HepG2 (cell line): ENCODE data around the gene NEK8. TPM values are rescaled to one million over a fixed set of nuclear protein-coding genes. Genes with fewer than 3 reads are reported as not detected.

Source experiments
- ATAC-seq: fragments of 200-7000 bp; cut with Tn5 transposase; 3 replicates; pipeline ENCODE4 v1.9.1; 2020; ENCODE audit warnings: mild to moderate bottlenecking, moderate library complexity
- BruUV-seq: library from RNA; stranded (reverse); fragments of 400-500 nt; replicated peaks from 2 replicates; lab custom pipeline; 2021; lab: Mats Ljungman, UMichigan
- CTCF ChIA-PET: fragments of 300-600 bp; formaldehyde crosslinking; extraction: SDS; loops from one replicate; lab custom pipeline; 2021; ENCODE audit warnings: low total read pairs, inconsistent platforms, low intra/inter-chr PET ratio; lab: Yijun Ruan, JAX
- POLR2A ChIA-PET: fragments of 350-600 bp; sonication (Branson Sonifier 250); formaldehyde crosslinking; loops from one replicate; lab custom pipeline; 2020; ENCODE audit warnings: antibody characterized with exemption, inconsistent platforms; lab: Yijun Ruan, JAX
- DNase-seq: peaks from one replicate; pipeline ENCODE4 v3.0.0-alpha.2; 2015; ENCODE audit warnings: low spot score
- FAIRE-seq: peaks from 3 replicates; lab custom pipeline; 2011; peaks lifted over from hg19 to GRCh38; lab: Jason Lieb, UNC
- H2AFZ ChIP-seq: one replicate; pipeline ENCODE4 v1.6.1; 2011; ENCODE audit warnings: low read length, inconsistent platforms
- H3K27ac ChIP-seq: fragments of 300-600 bp; 3 replicates; pipeline ENCODE4 v1.8.0; 2011; ENCODE audit warnings: mixed run types, mild to moderate bottlenecking, mixed read lengths, low read length, inconsistent platforms; ENCODE audit not compliant: insufficient read depth; ENCODE audit errors: extremely low read length
- H3K27me3 ChIP-seq, 2 experiments: fragments of 200-600 bp in 1 of 2; 2 replicates in 1 of 2; 3 replicates in 1 of 2; pipeline versions ENCODE4 v1.6.0 to v1.8.0; 2011; ENCODE audit warnings: low read length in 2 of 2, mild to moderate bottlenecking in 2 of 2, moderate library complexity in 2 of 2, inconsistent platforms in 1 of 2; ENCODE audit not compliant: insufficient read depth in 2 of 2, control insufficient read depth in 1 of 2
- H3K36me3 ChIP-seq, 2 experiments: fragments of 200-600 bp in 1 of 2; replicated peaks in 1 of 2; 2 replicates in 1 of 2; 3 replicates in 1 of 2; pipeline versions ENCODE4 v1.5.1 to v1.8.0; 2011; ENCODE audit warnings: low read length in 2 of 2, inconsistent platforms in 1 of 2; ENCODE audit not compliant: insufficient read depth in 2 of 2, control insufficient read depth in 1 of 2
- H3K4me1 ChIP-seq: 2 replicates; pipeline ENCODE4 v1.5.1; 2012; ENCODE audit warnings: low read length, inconsistent platforms; ENCODE audit not compliant: insufficient read depth
- H3K4me2 ChIP-seq: 2 replicates; pipeline ENCODE4 v1.6.0; 2011; ENCODE audit warnings: low read depth, low read length, inconsistent platforms
- H3K4me3 ChIP-seq, 3 experiments: fragments of 200-600 bp in 1 of 3; sonication (generic), shearing (Covaris generic) in 1 of 3; replicated peaks in 1 of 3; 2 replicates each; pipeline ENCODE4 v1.5.1; 2011 to 2016; ENCODE audit warnings: low read length in 3 of 3, inconsistent platforms in 2 of 3, low read depth in 2 of 3, mild to moderate bottlenecking in 2 of 3, control low read depth in 1 of 3, mixed read lengths in 1 of 3; ENCODE audit not compliant: insufficient read depth in 1 of 3
- H3K79me2 ChIP-seq: one replicate; pipeline ENCODE4 v1.6.1; 2011; ENCODE audit warnings: low read length, inconsistent platforms; ENCODE audit not compliant: insufficient read depth
- H3K9ac ChIP-seq: 2 replicates; pipeline ENCODE4 v1.6.0; 2011; ENCODE audit warnings: mild to moderate bottlenecking, low read depth, low read length, inconsistent platforms; ENCODE audit not compliant: insufficient read depth
- H3K9me3 ChIP-seq: 2 replicates; pipeline ENCODE4 v1.5.1; 2012; ENCODE audit warnings: mild to moderate bottlenecking, low read length
- H4K20me1 ChIP-seq: 2 replicates; pipeline ENCODE4 v1.6.0; 2011; ENCODE audit warnings: inconsistent platforms, mild to moderate bottlenecking, low read length, moderate library complexity; ENCODE audit not compliant: insufficient read depth
- FOSL1 ChIP-seq: sonication (generic); formaldehyde crosslinking; IDR thresholded peaks from 2 replicates; pipeline ENCODE4 v1.9.0; 2021; ENCODE audit warnings: missing genetic modification reagents, borderline replicate concordance
- HMGA1 ChIP-seq: sonication (generic); formaldehyde crosslinking; conservative IDR thresholded peaks from 2 replicates; pipeline ENCODE4 v1.4.0; 2020; ENCODE audit warnings: missing genetic modification reagents
- KDM2A ChIP-seq: sonication (generic); formaldehyde crosslinking; IDR thresholded peaks from 2 replicates; pipeline ENCODE4 v1.4.0; 2020; ENCODE audit warnings: low read depth, missing genetic modification reagents, borderline replicate concordance
- POLR2AphosphoS2 ChIP-seq: IDR thresholded peaks from 2 replicates; pipeline ENCODE4 v1.6.1; 2011; ENCODE audit warnings: low read depth, low read length, improper control_type of control experiment
- POLR2AphosphoS5 ChIP-seq: IDR thresholded peaks from 2 replicates; pipeline ENCODE4 v1.6.1; 2012; ENCODE audit warnings: low read depth, low read length
- POLR2G ChIP-seq: fragments of 200-400 bp; formaldehyde crosslinking; IDR thresholded peaks from 2 replicates; pipeline ENCODE4 v1.6.1; 2018; ENCODE audit warnings: mild to moderate bottlenecking, low read depth, low read length, moderate library complexity
- RBFOX2 ChIP-seq: fragments of 200-400 bp; formaldehyde crosslinking; IDR thresholded peaks from 2 replicates; pipeline ENCODE4 v1.6.1; 2017; ENCODE audit warnings: low read depth, mild to moderate bottlenecking, low read length
- ZNF460 ChIP-seq: sonication (generic); formaldehyde crosslinking; IDR thresholded peaks from 2 replicates; pipeline ENCODE4 v1.5.1; 2020; ENCODE audit warnings: missing genetic modification reagents, mild to moderate bottlenecking, borderline replicate concordance
- WGBS: methylation state at CpG from one replicate; pipeline ENCODE4 v1.1.6; 2017; ENCODE audit warnings: low lambda C conversion rate; 5-methylcytosine and 5-hydroxymethylcytosine counted together
- in situ Hi-C: cut with HindIII; loops from 2 replicates; pipeline ENCODE4 v1.10.0; 2017; ENCODE audit warnings: low pct_unique_long_range_greater_than_20kb; ENCODE audit not compliant: extremely low pct_ligation_motif_present
- intact Hi-C: fragments of 100-400 bp; cut with micrococcal nuclease; formaldehyde crosslinking; loops from one replicate; pipeline ENCODE4 v1.10.0; 2022; ENCODE audit not compliant: unreplicated experiment
- polyA plus RNA-seq, 8 experiments: library from polyadenylated mRNA; depleted of rRNA in 3 of 8; stranded (reverse) in 7 of 8; unstranded in 1 of 8; fragments of >200 nt; fragmentation: Illumina TruSeq in 4 of 8; extraction: Trizol in 4 of 8; gene quantifications; 2 replicates each; pipeline versions ENCODE4 v1.2.1 to v1.2.3, GENCODE V29; 2011 to 2016; ENCODE audit warnings: low read depth in 4 of 8, missing spikeins in 1 of 8, mixed read lengths in 1 of 8; ENCODE audit not compliant: insufficient read depth in 1 of 8
- total RNA-seq, 5 experiments: library from RNA; depleted of rRNA; stranded (reverse); fragments of >200 nt; fragmentation: Illumina TruSeq; extraction: Trizol; gene quantifications; 2 replicates each; pipeline ENCODE4 v1.2.3, GENCODE V29; 2016; ENCODE audit warnings: low read depth in 1 of 5

Gene NEK8
- total and polyA plus RNA-seq, 2 of the 13 experiments (the other 11 are each of a cell fraction or from before 2014, with no cell fraction given), result 5.8 to 13.5 TPM

DNA sequence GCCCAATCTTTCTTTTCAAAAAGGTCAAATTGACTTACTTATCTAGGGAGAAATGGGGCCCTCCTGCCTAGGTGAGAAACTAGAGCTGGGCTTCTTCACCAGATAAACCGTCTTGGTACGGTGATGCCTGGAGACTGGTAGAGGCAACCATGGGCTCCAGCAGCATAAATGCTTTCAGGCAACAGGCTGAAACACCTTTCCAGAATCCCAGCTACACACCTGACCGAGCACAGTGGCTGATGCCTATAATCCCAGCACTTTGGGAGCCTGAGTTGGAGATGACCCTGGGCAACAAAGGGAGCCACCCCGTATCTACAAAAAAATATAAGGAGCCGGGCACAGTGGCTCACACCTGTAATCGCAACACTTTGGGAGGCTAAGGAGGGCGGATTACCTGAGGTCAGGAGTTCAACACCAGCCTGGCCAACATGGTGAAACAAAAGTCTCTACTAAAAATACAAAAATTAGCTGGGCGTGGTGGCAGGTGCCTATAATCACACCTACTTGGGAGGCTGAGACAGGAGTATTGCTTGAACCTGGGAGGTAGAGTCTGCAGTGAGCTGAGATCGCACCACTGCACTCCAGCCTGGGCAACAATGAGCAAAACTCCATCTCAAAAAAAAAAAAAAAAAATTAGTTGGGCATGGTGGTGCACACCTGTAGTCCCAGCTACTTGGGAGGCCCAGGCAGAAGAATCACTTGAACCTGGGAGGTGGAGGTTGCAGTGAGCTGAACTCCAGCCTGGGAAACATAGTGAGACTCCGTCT lies 23.2 kb downstream of the NEK8 start:
- Histone ChIP-seq H3K27ac (no peak overlapping the region), H4K20me1 (peaks cover 39% of the 10 kb centered on the region), H3K36me3 (peaks cover 30% of the 10 kb centered on the region in 2 experiments), H3K9me3 (no peaks in the 10 kb centered on the region), H3K9ac (no peak overlapping the region), H3K4me3 (no peak overlapping the region), H3K4me1 (peaks cover 36% of the 10 kb centered on the region), H3K4me2 (no peak overlapping the region), H3K79me2 (peaks cover 7% of the 10 kb centered on the region), H2AFZ (no peak overlapping the region), H3K27me3 (no peaks in the 10 kb centered on the region)
- DNase-seq (no peak), FAIRE-seq (peak; percentile 18), ATAC-seq (no peak)
- POLR2A ChIA-PET, result interaction anchor here (0.8 to 12.3 kb wide), 4 partner anchors 9 to 108 kb away, joined by 3 to 590 read pairs (median 6); partner anchors contain the start of genes BLTP2, NEK8, RPL23A and TLCD1
- WGBS, result 96% methylated on average over 9 of the region's 10 CpGs
- intact Hi-C loops (loop anchor here (2.0 kb wide), 1 partner anchor 67 kb away; no protein-coding TSS in a partner anchor), in situ Hi-C loops (no loop called here)
- TF ChIP-seq RBFOX2 (peak; percentile 56), ZNF460 (CRISPR knock-in tag) (peak; percentile 82; the same call in 1 of the 2 replicates), HMGA1 (no peak), FOSL1 (no peak), POLR2AphosphoS2 (peak; percentile 61; the same call in 1 of the 2 replicates), POLR2G (peak; percentile 59; the same call in 1 of the 2 replicates), POLR2AphosphoS5 (peak; percentile 16; the same call in 1 of the 2 replicates), KDM2A (CRISPR knock-in tag) (peak; percentile 15; the same call in 1 of the 2 replicates)
- BruUV-seq, result no TSS peak
- CTCF ChIA-PET, result interaction anchor here (4.1 kb wide), 1 partner anchor 24 kb away, joined by 142 read pairs; the partner anchor contains the start of genes NEK8 and TLCD1
